ENCODE measurements around the gene B4GALT6. TPM values are rescaled to one million over a fixed set of nuclear protein-coding genes. Genes with fewer than 3 reads are reported as not detected.

The B4GALT6 gene
- total and polyA plus RNA-seq, 2 of the 13 experiments (the other 11 are each of a cell fraction or from before 2014, with no cell fraction given): 1.9 to 3.3 TPM

DNA sequence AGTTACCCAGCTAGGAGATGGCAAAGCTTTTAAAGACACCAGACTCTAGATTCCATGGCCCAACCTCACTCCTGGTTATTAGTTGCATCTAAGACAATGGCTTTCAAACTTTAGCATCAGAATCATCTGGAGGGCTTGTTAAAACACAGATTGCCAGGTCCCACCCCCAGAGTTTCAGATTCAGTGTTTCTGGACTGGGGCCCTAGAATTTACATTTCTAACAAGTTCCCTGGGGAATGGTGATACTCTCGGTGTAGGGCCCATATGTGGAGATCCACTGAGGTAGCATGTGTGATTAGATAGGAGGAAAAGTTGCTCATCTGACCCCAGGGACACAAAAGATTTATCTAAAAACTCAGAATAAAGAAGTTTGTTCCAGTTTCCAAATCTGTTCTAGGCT is 107.2 kb downstream of the B4GALT6 start:
- FAIRE-seq: no peak
- no TSS peak for BruUV-seq (replicated peaks)
- no peaks in the 10 kb centered on the region for H3K36me3 ChIP-seq (replicated peaks in 1 of 2; ENCODE audit: control insufficient read depth in 1 of 2, insufficient read depth in 2 of 2, low read length in 2 of 2)
- H3K27ac ChIP-seq (ENCODE audit: extremely low read length, insufficient read depth, low read length): no peak overlapping the region
- DNase-seq (ENCODE audit: low spot score): no peak
- H3K27me3 ChIP-seq (ENCODE audit: control insufficient read depth in 1 of 2, insufficient read depth in 2 of 2, low read length in 2 of 2): no peaks in the 10 kb centered on the region
- intact Hi-C loops (cut with micrococcal nuclease; ENCODE audit: unreplicated experiment): no loop called here
- H3K9ac ChIP-seq (ENCODE audit: insufficient read depth, low read depth, low read length): no peak overlapping the region
- no peak overlapping the region for H2AFZ ChIP-seq (ENCODE audit: low read length)
- in situ Hi-C loops (cut with HindIII; ENCODE audit: extremely low pct_ligation_motif_present, low pct_unique_long_range_greater_than_20kb): no loop called here
- H4K20me1 ChIP-seq (ENCODE audit: insufficient read depth, low read length): no peaks in the 10 kb centered on the region
- ChIA-PET POLR2A (interaction anchor here (1.5 to 1.9 kb wide), 2 partner anchors 10 to 15 kb away, joined by 4 to 10 read pairs; partner anchors contain the start of gene TTR), CTCF (ENCODE audit: low intra/inter-chr PET ratio, low total read pairs) (no interaction called here)
- H3K79me2 ChIP-seq (ENCODE audit: insufficient read depth, low read length): no peaks in the 10 kb centered on the region
- ATAC-seq: no peak
- H3K9me3 ChIP-seq (ENCODE audit: low read length): no peaks in the 10 kb centered on the region
- WGBS (ENCODE audit: low lambda C conversion rate): 31% methylated on average over 1 of the region's 1 CpG
- H3K4me3 ChIP-seq (replicated peaks in 1 of 3; ENCODE audit: insufficient read depth in 1 of 3, low read depth in 2 of 3, low read length in 3 of 3): no peak overlapping the region
- no peak overlapping the region for H3K4me2 ChIP-seq (ENCODE audit: low read depth, low read length)
- peaks cover 70% of the 10 kb centered on the region for H3K4me1 ChIP-seq (ENCODE audit: insufficient read depth, low read length)
- no peak for TF ChIP-seq CCDC6 (CRISPR knock-in tag; IDR thresholded peaks at IDR 0.05)
- no peak for TF ChIP-seq ZNF776 (CRISPR knock-in tag; IDR thresholded peaks at IDR 0.05)
- TF ChIP-seq RBFOX2 (IDR thresholded peaks at IDR 0.05; ENCODE audit: low read depth, low read length): no peak
- no peak for TF ChIP-seq FOXA1 (IDR thresholded peaks at IDR 0.05)
- no peak for TF ChIP-seq FOXA1 (CRISPR knock-in tag; IDR thresholded peaks at IDR 0.05)
- TF ChIP-seq ZNF225 (CRISPR knock-in tag; IDR thresholded peaks at IDR 0.05): no peak
- no peak for TF ChIP-seq FOXP1 (IDR thresholded peaks at IDR 0.05)
- no peak for TF ChIP-seq FOXP1 (CRISPR knock-in tag; IDR thresholded peaks at IDR 0.05)
- no peak for TF ChIP-seq NFYB (CRISPR knock-in tag; IDR thresholded peaks at IDR 0.05)
- TF ChIP-seq, protein P1, sequence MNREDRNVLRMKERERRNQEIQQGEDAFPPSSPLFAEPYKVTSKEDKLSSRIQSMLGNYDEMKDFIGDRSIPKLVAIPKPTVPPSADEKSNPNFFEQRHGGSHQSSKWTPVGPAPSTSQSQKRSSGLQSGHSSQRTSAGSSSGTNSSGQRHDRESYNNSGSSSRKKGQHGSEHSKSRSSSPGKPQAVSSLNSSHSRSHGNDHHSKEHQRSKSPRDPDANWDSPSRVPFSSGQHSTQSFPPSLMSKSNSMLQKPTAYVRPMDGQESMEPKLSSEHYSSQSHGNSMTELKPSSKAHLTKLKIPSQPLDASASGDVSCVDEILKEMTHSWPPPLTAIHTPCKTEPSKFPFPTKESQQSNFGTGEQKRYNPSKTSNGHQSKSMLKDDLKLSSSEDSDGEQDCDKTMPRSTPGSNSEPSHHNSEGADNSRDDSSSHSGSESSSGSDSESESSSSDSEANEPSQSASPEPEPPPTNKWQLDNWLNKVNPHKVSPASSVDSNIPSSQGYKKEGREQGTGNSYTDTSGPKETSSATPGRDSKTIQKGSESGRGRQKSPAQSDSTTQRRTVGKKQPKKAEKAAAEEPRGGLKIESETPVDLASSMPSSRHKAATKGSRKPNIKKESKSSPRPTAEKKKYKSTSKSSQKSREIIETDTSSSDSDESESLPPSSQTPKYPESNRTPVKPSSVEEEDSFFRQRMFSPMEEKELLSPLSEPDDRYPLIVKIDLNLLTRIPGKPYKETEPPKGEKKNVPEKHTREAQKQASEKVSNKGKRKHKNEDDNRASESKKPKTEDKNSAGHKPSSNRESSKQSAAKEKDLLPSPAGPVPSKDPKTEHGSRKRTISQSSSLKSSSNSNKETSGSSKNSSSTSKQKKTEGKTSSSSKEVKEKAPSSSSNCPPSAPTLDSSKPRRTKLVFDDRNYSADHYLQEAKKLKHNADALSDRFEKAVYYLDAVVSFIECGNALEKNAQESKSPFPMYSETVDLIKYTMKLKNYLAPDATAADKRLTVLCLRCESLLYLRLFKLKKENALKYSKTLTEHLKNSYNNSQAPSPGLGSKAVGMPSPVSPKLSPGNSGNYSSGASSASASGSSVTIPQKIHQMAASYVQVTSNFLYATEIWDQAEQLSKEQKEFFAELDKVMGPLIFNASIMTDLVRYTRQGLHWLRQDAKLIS (CRISPR knock-in tag; IDR thresholded peaks at IDR 0.05): no peak
- no peak for TF ChIP-seq SYNCRIP (IDR thresholded peaks at IDR 0.05; ENCODE audit: insufficient read depth, low read depth, low read length)
- TF ChIP-seq, protein P2, sequence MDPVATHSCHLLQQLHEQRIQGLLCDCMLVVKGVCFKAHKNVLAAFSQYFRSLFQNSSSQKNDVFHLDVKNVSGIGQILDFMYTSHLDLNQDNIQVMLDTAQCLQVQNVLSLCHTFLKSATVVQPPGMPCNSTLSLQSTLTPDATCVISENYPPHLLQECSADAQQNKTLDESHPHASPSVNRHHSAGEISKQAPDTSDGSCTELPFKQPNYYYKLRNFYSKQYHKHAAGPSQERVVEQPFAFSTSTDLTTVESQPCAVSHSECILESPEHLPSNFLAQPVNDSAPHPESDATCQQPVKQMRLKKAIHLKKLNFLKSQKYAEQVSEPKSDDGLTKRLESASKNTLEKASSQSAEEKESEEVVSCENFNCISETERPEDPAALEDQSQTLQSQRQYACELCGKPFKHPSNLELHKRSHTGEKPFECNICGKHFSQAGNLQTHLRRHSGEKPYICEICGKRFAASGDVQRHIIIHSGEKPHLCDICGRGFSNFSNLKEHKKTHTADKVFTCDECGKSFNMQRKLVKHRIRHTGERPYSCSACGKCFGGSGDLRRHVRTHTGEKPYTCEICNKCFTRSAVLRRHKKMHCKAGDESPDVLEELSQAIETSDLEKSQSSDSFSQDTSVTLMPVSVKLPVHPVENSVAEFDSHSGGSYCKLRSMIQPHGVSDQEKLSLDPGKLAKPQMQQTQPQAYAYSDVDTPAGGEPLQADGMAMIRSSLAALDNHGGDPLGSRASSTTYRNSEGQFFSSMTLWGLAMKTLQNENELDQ (CRISPR knock-in tag; IDR thresholded peaks at IDR 0.05; ENCODE audit: borderline replicate concordance): no peak
- TF ChIP-seq, protein P3, sequence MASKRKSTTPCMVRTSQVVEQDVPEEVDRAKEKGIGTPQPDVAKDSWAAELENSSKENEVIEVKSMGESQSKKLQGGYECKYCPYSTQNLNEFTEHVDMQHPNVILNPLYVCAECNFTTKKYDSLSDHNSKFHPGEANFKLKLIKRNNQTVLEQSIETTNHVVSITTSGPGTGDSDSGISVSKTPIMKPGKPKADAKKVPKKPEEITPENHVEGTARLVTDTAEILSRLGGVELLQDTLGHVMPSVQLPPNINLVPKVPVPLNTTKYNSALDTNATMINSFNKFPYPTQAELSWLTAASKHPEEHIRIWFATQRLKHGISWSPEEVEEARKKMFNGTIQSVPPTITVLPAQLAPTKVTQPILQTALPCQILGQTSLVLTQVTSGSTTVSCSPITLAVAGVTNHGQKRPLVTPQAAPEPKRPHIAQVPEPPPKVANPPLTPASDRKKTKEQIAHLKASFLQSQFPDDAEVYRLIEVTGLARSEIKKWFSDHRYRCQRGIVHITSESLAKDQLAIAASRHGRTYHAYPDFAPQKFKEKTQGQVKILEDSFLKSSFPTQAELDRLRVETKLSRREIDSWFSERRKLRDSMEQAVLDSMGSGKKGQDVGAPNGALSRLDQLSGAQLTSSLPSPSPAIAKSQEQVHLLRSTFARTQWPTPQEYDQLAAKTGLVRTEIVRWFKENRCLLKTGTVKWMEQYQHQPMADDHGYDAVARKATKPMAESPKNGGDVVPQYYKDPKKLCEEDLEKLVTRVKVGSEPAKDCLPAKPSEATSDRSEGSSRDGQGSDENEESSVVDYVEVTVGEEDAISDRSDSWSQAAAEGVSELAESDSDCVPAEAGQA (IDR thresholded peaks at IDR 0.05; ENCODE audit: low read depth): no peak
- TF ChIP-seq, protein P3 (CRISPR knock-in tag; IDR thresholded peaks at IDR 0.05; ENCODE audit: borderline replicate concordance): no peak
- no peak for TF ChIP-seq ZNF761 (CRISPR knock-in tag; conservative IDR thresholded peaks at IDR 0.05)

All from HepG2 (cell line).